GM23338 (cell line): ENCODE data around the gene KCNH8.

Source experiments
- CREB1 ChIP-seq: fragments of 250-450 bp; sonication (Bioruptor Pico); IDR thresholded peaks from 2 replicates; pipeline ENCODE4 v1.5.0; 2020; ENCODE audit warnings: low read depth, mild to moderate bottlenecking, moderate library complexity
- CTCF ChIP-seq, 2 experiments: fragments of 200-600 bp in 1 of 2; sonication (generic) in 1 of 2; conservative IDR thresholded peaks; 2 replicates each; pipeline versions ENCODE4 v1.5.1 to v1.6.1; 2016 to 2017; ENCODE audit warnings: antibody characterized with exemption in 2 of 2, low read depth in 2 of 2, mild to moderate bottlenecking in 2 of 2, moderate library complexity in 1 of 2
- EZH2 ChIP-seq: fragments of 200-600 bp; sonication (generic); IDR thresholded peaks from one replicate; pipeline ENCODE4 v1.8.0; 2017; ENCODE audit warnings: antibody characterized with exemption, mild to moderate bottlenecking, low read depth; ENCODE audit not compliant: unreplicated experiment
- EZH2phosphoT487 ChIP-seq: fragments of 200-600 bp; sonication (generic); IDR thresholded peaks from one replicate; pipeline ENCODE4 v1.8.1; 2018; ENCODE audit warnings: antibody characterized with exemption; ENCODE audit not compliant: unreplicated experiment
- NANOG ChIP-seq: IDR thresholded peaks from 2 replicates; pipeline ENCODE4 v1.6.1; 2016; ENCODE audit warnings: antibody characterized with exemption, borderline replicate concordance
- POLR2AphosphoS5 ChIP-seq: IDR thresholded peaks from 2 replicates; pipeline ENCODE4 v1.6.1; 2016; ENCODE audit warnings: antibody characterized with exemption, low read depth
- REST ChIP-seq: IDR thresholded peaks from one replicate; pipeline ENCODE4 v1.6.1; 2018; ENCODE audit warnings: antibody characterized with exemption; ENCODE audit not compliant: unreplicated experiment
- STAT1 ChIP-seq: IDR thresholded peaks from one replicate; pipeline ENCODE4 v1.6.1; 2016; ENCODE audit warnings: antibody characterized with exemption; ENCODE audit not compliant: unreplicated experiment
- ZNF114 ChIP-seq: fragments of 250-450 bp; sonication (Bioruptor Pico); IDR thresholded peaks from 2 replicates; pipeline ENCODE4 v1.5.0; 2020; ENCODE audit warnings: mild to moderate bottlenecking, moderate library complexity
- ZNF331 ChIP-seq: fragments of 250-450 bp; sonication (Bioruptor Pico); IDR thresholded peaks from 2 replicates; pipeline ENCODE4 v1.5.0; 2020; ENCODE audit warnings: low read depth, mild to moderate bottlenecking, moderate library complexity
- ZNF462 ChIP-seq: fragments of 250-450 bp; sonication (Bioruptor Pico); IDR thresholded peaks from 2 replicates; pipeline ENCODE4 v1.5.0; 2020; ENCODE audit warnings: mild to moderate bottlenecking, moderate library complexity

- TF ChIP-seq CTCF (conservative IDR thresholded peaks at IDR 0.05; ENCODE audit: low read depth in 2 of 2) (no peak), REST (no peak), NANOG (no peak), CREB1 (no peak), EZH2 (no peak), POLR2AphosphoS5 (no peak), EZH2phosphoT487 (no peak), ZNF114 (CRISPR knock-in tag) (no peak), ZNF462 (CRISPR knock-in tag) (no peak), STAT1 (no peak), ZNF331 (CRISPR knock-in tag) (no peak)
These were observed 183.6 kb downstream of the KCNH8 start for GRCh38 chr3:19331931-19332330.
